ENCODE data around the gene GMDS.

GMDS gene

DNA sequence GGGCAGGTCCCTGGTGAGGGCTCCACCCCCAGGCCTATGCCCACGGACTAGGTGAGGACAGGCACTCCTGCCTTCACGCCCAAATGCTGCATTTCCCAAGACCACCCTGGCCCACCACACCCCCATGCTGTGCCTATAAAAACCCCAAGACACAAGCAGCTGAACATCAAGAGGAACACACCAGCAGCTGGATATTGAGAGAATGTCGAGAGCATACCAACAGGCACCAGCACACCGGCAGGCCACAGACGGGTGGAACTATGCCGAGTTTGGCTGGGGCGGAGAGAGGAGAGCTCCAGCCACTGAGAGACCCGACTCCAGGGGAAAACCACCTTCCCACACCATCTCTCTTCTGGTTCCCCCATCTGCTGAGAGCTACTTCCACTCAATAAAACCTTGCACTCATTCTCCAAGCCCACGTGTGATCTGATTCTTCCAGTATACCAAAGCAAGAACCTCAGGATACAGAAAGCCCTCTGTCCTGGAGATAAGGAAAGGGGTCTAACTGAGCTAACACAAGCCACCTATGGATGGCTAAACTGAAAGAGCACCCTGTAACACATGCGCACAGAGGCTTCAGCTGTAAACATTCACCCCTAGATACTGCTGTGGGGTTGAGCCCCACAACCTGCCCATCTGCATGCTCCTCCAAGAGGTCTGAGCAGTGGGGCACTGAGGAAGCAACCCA lies 319.5 kb downstream of the GMDS start:
- FAIRE-seq: no peak

DNA sequence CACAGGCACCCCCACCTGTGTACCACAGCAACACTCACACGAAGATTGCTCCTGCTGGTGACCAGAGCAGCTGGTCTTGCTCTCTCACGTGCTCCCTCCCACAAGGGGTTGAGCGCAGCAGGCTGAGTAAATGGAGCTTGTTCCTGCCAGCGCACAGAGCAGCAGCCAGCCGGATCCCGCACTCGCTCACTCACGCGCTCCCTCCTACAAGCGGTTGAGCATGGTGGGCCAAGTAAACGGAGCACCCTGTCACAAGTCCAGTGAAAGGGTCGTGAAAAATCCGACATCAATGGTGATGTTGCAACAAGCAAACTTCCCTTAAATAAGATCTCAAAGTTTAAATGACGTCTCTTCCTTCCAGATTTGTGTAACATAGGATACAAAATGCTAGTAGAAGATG lies 322.0 kb downstream of the GMDS start:
- FAIRE-seq: no peak

DNA sequence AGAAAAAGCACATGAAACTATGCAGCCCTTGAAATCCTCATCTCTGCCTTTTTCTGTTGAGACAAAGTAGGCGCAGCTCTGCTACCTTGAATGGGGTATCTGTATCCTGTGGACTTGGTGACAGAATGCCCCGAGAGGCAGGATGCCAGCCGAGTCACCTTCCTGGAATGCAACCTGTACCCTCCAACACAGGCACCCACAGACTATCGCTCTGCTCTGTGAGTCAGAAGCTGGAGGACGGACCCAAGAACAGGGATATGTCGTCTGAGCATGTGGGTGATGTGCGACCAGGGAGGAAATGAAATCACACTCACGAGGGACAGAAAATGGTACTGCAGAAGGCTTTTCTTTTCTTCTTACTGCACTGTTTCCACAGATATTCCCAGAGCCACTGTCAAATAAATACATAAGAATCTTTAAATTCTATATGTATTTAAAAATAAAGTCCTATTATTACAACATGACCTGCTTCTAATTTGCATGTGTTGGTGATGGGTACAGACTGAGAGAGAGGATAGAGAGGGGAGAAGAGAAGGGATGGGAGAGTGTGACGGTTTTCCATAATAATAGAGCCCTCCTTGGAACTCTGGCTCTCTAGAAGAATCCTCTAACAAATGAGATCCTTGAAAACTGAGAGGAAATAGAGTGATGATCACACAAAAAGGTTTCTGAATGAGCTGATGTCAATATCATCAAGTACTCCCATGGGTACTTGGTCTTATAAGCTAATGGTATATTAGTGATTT lies 327.6 kb downstream of the GMDS start:
- FAIRE-seq: no peak

DNA sequence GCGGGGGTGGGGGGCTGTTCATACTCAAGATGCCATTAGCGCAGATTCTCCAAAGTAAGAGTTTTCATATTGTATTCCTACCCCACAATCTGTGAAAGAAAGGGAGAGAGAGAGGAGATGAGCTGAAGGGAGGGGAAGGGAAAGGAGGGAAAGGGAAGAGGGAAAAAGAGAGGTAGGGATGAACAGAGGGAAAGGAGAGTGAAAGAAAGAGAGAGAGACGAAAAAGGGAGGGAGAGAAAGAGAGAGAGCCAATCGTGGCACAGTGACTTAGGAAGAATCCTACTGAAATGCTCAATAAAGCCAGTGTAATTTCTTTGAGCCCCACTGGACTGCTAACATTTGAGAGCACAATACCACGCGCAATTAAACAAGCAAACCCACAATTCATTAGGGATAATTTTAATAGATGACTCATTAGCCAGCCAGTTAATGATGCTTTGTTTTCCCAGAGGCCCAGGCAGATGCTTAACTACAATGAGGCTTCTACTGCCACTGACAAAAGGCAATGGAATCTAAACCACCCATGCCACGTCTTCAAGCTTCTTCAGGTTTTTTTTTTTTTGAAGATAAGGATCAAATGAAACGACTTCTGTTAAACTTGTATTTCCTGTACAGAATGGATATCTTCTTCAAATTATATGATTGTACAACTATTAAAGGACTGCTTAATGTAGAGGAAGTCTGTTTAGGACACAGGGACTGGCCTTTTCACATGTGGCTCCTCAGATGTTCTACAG lies 328.9 kb downstream of the GMDS start:
- no peak for FAIRE-seq

DNA sequence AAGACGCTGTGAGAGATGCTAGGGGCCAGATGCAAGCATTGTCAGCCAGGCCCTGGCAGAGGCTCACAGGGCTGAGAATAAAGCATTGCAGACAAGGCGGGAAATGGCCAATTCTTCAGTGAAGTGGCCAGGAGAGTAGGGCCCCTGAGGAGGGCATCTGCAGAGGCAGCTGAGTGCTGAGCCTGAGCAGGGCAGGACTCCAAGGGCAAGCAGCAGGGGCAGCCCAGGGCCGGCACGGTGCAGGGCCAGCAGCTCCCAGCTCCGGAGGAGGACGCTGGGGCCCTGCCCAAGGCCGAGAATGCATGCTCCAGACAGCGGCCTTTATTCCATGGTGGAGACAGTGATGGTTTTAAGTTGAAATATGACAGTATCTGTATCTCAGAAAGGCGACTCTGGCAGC lies 330.2 kb downstream of the GMDS start:
- FAIRE-seq: no peak

DNA sequence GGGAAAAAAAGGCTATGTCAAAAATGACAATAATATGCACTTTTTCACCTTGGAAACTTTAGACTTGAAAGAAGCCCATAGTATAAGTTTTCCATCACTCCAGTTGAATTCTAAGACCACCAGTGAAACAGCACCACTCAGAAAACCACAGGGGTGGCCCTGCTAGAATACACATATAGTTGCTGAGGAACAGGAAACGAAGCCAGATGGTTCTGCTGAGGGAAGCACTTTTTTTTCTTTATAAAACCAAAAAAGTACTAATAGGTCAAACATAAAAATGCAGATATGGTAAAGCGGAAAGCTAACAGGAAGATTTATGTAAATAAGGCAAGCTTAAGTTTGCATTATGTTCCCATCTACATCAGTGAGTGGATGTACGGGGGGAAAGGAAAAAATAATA lies 331.8 kb downstream of the GMDS start:
- FAIRE-seq: no peak

DNA sequence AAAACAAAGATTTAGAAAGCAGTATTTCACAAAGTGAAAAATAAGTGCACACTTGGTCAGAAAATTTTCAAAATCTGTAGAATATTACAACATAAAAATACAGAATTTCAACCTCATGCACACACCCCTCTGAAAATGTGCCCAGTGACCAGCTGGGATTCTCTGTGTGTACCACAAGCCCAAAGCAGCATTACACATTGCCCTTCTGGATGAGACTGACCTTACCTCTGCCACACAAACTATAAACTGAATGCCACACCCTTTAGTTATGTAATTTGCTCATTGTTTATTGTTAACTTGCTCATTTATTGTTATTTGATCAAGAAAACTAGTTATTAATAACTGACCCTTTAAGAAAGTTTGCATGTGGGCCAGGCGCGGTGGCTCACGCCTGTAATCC lies 332.7 kb downstream of the GMDS start:
- no peak for FAIRE-seq

DNA sequence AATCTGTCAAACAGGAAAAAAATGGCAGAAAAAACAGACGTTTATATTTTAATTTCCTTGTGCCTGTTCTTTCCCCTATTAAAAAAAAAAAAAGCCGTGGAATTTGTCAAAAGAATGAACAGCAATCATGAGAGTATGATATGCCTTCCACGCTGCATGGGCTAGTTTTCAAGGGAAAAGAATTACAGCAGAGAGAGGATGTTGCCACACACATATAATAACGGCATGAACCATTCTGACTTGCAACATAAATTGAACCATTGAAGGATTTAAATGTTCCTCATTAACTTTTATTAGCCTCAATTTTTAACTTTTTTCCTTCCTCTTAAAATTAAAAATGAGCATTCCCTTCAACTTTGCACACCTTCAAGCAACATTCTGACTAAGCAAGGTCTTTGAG lies 333.9 kb downstream of the GMDS start:
- no peak for FAIRE-seq

DNA sequence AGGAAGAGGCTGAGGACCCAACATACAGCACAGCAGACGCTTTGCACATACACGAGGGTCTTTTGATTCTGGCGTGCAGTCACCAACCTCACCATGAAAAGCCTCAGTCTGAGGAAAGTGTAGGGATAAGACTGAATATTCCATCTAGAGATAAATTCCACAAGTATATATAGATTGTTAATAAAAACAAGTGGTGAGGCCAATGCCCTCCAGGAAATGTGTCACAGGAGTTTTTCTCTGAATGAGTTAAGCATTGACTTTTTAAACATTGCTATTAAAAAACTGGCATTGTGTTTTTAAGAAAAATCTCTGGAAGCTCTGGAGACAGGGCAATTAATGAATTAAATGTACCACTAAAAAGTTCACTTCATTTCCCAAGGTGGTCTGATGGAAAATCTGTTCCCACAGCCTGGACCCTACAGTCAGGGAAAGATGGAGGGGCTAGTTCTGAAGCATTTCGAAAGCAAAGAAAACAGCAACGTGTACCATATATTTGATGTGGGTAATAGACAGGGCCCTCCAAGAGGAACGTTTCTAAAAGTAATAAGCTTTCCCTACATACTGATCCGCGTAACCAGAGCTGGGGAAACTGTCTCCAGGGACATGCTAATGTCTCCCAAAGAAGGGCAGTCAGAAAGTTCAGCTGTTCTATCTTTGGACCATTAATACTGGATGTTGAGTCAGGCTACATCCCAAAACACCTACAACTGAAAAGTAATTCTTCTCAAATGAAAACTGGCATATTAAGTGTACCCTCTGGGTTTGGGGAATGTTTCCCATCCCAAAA lies 334.6 kb downstream of the GMDS start:
- no peak for FAIRE-seq

DNA sequence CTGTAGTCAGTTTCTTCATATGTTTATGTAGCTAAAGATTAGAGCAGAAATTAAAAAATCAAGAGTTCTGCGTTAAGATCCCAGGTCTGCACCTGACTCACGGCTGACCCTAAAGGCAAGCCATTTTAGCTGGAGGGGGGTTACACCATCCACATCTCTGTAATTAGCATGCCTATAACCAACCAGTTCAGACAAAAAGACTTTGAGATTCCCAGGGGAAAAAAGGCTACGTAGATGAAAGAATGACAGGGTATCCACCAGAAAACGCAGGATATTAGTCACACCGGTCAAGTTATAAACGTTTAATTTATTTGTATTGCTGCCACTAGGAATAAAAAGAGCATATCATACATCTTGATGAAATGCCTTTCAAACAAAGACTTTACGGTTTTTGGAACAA lies 336.6 kb downstream of the GMDS start:
- no peak for FAIRE-seq

DNA sequence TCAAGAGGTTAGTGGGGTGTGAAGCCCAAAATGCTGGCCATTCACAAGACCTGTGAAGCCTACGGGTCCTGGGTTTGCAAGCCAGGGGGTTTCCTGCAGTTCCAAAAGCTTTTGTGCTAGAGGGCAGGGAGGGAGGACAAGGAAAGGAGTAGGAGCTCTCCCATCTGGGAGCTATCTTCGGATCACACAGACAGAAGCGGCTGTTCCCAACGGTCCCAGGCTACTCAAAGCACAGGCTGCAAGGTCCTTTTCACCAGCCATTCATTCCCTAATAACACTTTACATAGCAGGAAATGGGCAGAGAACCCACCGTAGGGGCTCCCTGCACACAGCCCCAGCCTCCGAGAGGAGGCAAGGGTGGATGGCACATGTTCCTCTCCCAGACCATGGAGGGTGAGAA lies 338.8 kb downstream of the GMDS start:
- no peak for FAIRE-seq

DNA sequence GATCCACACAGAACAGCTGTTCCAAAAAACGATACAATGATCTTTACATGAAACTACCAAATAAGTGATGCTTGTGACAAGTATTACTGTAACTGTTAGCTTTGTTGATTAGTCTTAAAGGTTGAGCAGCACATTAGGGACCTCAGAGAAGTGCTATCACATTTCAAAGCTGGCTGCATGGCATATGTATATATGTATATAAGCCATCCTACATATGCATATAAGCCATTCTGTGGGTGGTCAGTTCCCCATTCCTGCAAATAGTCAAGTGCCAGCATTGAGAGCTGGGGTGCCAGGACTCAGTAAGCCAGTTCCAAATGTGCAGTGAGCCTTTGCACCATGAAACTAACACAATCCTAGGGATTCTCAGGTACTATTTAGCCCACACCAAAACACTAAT lies 339.4 kb downstream of the GMDS start:
- FAIRE-seq: no peak

DNA sequence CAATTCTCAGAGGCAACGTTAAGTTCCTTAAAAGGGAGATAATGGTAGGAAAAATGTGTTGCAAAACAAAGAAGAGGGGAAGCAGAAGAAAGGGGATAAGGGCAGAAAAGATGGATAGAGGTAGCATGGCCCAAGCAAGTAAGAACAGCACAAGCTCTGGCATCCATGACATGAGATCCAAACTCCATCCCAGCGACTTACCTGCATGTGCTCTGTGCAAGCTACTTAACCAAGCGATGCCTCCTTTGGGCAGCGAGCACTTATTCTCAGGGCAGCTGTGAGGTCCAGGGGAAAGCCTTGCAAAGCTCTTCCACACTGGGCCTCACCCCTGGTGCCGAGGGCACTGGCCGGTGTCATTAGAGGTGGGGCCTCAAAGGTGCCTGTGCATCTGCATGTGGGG lies 340.5 kb downstream of the GMDS start:
- FAIRE-seq: no peak

DNA sequence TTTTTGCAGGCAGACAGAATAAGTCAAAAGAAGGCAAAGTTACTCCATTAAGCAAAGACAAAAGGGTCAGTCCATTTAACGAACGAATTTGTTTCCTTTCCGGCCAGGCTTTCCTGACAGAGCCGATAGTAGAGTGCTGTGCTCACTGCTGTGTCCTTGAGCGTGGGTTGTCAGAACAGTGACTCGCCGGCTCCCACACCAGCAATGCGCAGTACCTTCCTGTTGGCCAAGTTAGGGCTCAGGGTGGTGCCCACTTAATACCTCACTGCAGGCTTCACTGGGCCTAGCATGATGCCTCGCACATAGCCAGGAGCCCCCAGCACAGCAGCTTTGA lies 341.0 kb downstream of the GMDS start:
- no peak for FAIRE-seq

DNA sequence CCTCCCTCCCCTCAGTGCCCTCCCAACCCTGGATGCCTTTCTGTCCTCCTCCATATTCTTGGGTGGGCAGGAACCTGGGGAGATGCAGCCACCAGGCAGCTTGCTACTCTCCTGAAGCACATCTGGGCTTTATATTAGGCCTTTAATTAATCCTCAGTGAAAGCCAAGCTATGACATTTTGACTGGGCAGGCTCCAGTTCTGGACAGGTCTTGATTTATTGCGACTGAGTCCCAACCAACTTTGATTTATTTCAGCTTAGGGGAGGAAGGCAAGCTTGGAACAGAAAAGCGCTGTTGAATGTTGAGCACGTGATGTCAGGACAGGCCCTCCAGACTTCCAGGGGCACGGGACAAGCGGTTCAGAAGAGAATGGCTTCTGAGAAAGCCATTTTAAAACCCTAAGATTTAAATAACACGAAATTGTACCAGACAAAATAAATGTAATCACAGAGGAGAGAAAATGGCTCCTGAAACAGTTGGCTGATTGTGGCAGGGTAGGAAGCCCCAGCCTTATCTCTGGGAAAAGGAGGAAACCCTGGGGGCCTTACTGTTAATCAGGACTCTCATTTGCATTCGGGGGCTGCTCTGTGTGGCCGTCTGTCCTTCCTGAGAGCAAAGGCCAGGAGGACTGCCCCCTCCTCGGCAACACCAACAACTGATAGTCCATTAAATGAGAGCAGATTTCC lies 341.5 kb downstream of the GMDS start:
- no peak for FAIRE-seq

DNA sequence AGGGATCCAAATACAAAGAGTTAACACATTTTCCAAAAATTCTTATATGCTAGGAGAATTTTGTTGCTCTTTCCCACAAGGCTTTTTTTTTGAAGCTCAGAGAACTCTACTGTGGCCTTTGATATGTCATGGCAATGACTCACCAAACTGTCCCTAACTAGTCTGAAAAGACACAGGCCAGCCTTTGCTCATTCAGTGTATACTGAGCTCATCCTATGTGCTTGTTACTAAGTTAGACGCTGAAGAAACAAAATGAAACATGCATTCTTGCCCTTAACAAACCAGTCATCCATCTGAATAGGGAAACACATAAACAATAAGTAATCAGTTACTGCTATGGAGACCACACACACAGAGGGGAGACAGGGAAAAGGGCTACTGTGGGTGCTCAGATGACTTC lies 343.8 kb downstream of the GMDS start:
- FAIRE-seq: no peak

DNA sequence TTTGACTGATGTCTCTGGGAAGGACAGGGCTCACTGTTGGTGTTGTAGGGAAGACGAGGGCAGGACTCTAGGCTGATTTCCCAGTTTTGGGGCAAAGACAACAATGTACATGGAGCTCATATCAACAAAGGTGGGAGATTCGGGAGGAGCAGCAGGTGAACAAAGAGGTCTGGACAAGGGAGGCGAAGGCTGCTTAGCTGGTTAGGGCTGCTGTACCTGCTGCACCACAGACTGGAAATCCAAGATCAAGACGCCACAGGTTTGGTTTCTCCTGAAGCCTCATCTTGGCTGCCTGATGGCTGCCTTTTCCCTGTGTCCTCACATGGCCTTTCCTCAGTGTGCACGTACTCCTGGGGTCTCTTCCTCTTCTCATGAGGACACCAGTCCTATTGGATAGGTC lies 348.5 kb downstream of the GMDS start:
- FAIRE-seq: no peak

DNA sequence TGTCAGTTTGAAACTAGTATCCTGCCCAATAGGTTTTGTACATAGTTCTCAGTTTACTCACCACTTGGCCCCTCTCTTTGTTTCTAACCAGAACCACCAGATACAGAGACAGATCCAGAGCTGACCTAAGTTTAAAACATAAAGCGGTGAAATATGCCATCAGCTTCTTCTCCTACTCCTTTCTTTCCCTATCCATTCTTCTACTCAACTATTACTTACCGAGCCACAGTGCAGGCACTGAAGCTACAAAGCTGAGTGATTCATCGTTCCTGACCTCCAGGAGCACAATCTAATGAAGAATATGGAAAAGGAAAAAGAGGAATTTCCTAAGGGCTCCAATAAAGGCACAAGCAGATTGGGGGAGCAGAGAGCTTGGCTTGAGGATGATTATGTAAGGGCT lies 349.7 kb downstream of the GMDS start:
- no peak for FAIRE-seq

DNA sequence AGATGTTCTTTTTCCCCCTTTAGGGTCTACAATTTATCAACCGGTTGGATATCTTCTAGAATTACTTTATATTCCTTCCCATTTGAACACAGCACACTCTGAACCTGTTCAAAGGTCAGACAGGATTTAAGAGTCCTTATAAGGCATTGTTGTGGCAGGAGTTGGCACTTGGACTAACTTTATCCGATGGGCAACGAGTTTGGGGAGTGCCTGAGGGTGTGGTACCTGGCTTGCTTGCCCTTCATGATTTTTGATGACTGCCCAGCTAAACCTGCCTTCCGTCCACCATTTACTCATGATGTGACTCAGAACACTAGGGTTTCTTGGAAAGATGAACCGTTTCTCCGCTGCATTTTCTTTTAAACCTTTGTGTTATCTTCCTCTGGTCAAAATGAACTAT lies 350.5 kb downstream of the GMDS start:
- FAIRE-seq: no peak

DNA sequence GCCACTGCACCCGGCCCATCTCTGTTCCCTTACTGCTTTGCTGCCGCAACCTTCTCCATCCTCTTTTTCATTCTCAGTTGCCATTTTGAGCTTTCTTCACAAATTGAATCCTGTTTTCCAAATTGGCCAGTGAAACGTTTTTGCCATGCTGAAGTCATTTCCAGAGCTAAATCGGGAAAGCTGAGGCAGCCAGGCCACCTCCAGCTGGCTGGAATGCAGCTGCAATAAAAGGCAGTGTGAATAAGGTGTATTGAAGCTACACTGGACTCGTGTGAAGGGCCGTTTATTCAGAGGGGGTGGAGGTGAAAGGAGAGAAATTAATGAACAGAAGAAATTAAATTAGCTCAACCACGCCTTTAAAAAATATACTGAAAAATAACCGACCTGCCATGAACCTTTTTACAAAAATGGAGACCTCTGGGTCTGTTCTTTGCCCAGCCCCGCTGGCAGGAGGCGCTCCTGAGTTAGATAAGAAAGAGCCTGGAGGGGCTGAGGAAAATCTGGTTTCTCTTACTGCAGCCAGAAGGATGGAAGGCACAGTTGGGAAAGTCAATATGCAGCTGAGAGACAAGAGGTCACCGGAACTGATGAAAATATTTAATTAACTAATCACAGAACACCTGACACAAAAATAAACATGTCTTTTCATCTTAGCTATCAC lies 351.8 kb downstream of the GMDS start:
- FAIRE-seq: no peak

DNA sequence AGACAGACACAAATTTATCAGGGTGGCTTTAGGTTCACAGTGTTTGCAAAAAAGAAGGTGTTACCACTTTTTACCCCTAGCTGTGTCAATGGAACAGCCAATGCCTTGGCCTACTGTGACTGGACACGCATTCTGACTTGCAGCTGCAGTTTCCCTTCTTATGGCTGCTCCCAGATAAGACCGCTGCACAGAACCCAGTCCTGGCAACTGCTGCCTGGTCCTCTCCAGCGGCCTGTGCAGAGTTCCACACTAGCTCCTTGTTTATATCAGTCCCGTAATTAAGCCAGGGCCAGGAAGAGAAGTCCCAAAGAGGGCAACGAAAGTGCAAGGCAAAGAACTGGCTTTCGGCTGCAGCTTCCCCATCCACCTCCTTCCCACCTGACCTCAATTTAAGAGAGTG lies 352.7 kb downstream of the GMDS start:
- no peak for FAIRE-seq

DNA sequence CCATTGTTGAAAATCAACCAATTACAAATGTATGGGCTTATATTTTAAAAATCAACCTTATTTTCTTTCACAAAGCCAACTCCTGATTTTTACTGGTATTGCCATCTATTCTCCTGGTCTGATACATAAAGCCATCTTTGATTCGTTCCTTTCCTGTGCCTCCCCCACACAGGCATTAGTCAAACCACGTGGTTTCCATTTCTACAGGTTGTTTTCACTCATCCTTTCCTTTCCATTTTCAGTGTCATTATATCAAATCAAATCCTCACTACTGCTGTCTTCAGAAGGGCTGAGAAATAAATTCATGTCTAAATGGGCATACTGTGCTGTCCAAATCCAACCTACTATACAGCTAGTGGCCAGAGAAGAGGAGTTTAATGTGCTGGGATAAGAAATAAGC lies 354.4 kb downstream of the GMDS start:
- no peak for FAIRE-seq

Data from colon (tissue), 2 donors.